Stimulated activated effector memory CD8-positive, alpha-beta T cell treated with anti-CD3 and anti-CD28 coated beads, Interleukin-12 subunit alpha, Interleukin-12 subunit beta, amount 100 ng/mL, for 72 hours (primary cell): ENCODE results near the gene CLDN24.

Source experiments
- ATAC-seq: fragments of 150-1000 bp; cut with Tn5 transposase; 2 replicates; pipeline ENCODE4 v1.10.0; 2021
- DNase-seq, 2 donors: peaks; one replicate each; pipeline ENCODE4 v3.0.0; 2021 to 2022; ENCODE audit warnings: low spot score in 2 of 2
- H3K27ac Mint-ChIP-seq: one replicate; pipeline ENCODE4 v1.8.0; 2022; ENCODE audit warnings: mild to moderate bottlenecking, mixed read lengths
- H3K36me3 Mint-ChIP-seq: one replicate; pipeline ENCODE4 v1.8.0; 2022; ENCODE audit warnings: mild to moderate bottlenecking, mixed read lengths
- H3K4me1 Mint-ChIP-seq: one replicate; pipeline ENCODE4 v1.8.0; 2022; ENCODE audit warnings: mixed read lengths
- H3K4me3 Mint-ChIP-seq: one replicate; pipeline ENCODE4 v1.8.0; 2022; ENCODE audit warnings: mild to moderate bottlenecking, mixed read lengths
- H3K9me3 Mint-ChIP-seq: one replicate; pipeline ENCODE4 v1.8.0; 2022; ENCODE audit warnings: mixed read lengths

Gene CLDN24

GRCh38 chr4:183286590-183287308 is 35.5 kb downstream of the CLDN24 start:
- Mint-ChIP-seq H3K36me3 (no peaks in the 10 kb centered on the region), H3K9me3 (no peaks in the 10 kb centered on the region), H3K4me3 (no peak overlapping the region), H3K4me1 (no peaks in the 10 kb centered on the region), H3K27ac (no peak overlapping the region)
- ATAC-seq (no peak), DNase-seq (no peak)

GRCh38 chr4:183285886-183286285 is 36.3 kb downstream of the CLDN24 start:
- no peaks in the 10 kb centered on the region for H3K9me3 Mint-ChIP-seq
- DNase-seq: no peak
- H3K4me3 Mint-ChIP-seq: no peak overlapping the region
- no peaks in the 10 kb centered on the region for H3K4me1 Mint-ChIP-seq
- H3K27ac Mint-ChIP-seq: no peak overlapping the region
- no peaks in the 10 kb centered on the region for H3K36me3 Mint-ChIP-seq
- no peak for ATAC-seq

GRCh38 chr4:183284965-183285364 is 37.3 kb downstream of the CLDN24 start:
- DNase-seq (no peak), ATAC-seq (no peak)
- no peaks in the 10 kb centered on the region for H3K9me3 Mint-ChIP-seq
- H3K36me3 Mint-ChIP-seq: no peaks in the 10 kb centered on the region
- no peak overlapping the region for H3K27ac Mint-ChIP-seq
- H3K4me3 Mint-ChIP-seq: no peak overlapping the region
- H3K4me1 Mint-ChIP-seq: no peaks in the 10 kb centered on the region

- H3K36me3 Mint-ChIP-seq: no peaks in the 10 kb centered on the region
- no peaks in the 10 kb centered on the region for H3K9me3 Mint-ChIP-seq
- H3K4me3 Mint-ChIP-seq: no peak overlapping the region
- DNase-seq (no peak), ATAC-seq (no peak)
- no peak overlapping the region for H3K27ac Mint-ChIP-seq
- no peaks in the 10 kb centered on the region for H3K4me1 Mint-ChIP-seq
Measured at GRCh38 chr4:183284258-183284785, 37.9 kb downstream of the CLDN24 start.

- Mint-ChIP-seq H3K9me3 (peaks cover 10% of the 10 kb centered on the region), H3K27ac (no peak overlapping the region), H3K4me1 (no peaks in the 10 kb centered on the region), H3K36me3 (no peaks in the 10 kb centered on the region), H3K4me3 (no peak overlapping the region)
- DNase-seq (no peak), ATAC-seq (no peak)
Measured at GRCh38 chr4:183276106-183276505, 46.1 kb downstream of the CLDN24 start.

- H3K4me1 Mint-ChIP-seq: no peaks in the 10 kb centered on the region
- DNase-seq: no peak
- peaks cover 10% of the 10 kb centered on the region for H3K9me3 Mint-ChIP-seq
- no peak overlapping the region for H3K4me3 Mint-ChIP-seq
- no peak for ATAC-seq
- no peaks in the 10 kb centered on the region for H3K36me3 Mint-ChIP-seq
- no peak overlapping the region for H3K27ac Mint-ChIP-seq
Measured at GRCh38 chr4:183272384-183272783, 49.8 kb downstream of the CLDN24 start.
